ENCODE measurements around the gene PAN3. TPM values are rescaled to one million over a fixed set of nuclear protein-coding genes. Genes with fewer than 3 reads are reported as not detected.
A peak's percentile ranks its signal among the peaks of the same experiment; 100 is the strongest.

PAN3 gene
- total and polyA plus RNA-seq, 10 donors: 18.4 to 85.8 (median 70.1) TPM

DNA sequence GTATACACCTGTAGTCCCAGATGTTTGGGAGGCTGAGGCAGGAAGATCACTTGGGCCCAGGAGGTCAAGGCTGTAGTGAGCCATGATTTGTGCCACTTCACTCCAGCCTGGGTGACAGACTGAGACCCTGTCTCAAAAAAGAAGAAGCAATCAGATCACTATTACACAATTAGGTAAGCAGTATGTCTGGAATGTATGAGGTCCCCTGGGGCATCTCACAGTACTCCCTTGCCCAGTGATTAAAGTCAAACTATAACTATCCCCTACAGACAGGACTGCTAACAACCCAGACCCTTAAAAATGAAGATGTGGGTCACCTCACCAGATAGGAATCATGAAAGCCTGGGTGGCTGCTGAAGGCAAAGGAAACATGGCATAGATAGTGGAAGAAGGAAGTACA lies 9.4 kb upstream of the PAN3 start:
- H3K4me3 ChIP-seq: no peak overlapping the region
- no peaks in the 10 kb centered on the region for H3K4me1 ChIP-seq
- no peak for DNase-seq
- no peaks in the 10 kb centered on the region for H3K9me3 ChIP-seq
- no peaks in the 10 kb centered on the region for H3K36me3 ChIP-seq
- intact Hi-C loops (cut with DNase I; ENCODE audit: low total_unique reads): no loop called here
- no peaks in the 10 kb centered on the region for H3K27me3 ChIP-seq (replicated peaks in 1 of 7)
- H3K27ac ChIP-seq: no peak overlapping the region
- TF ChIP-seq POLR2A (IDR thresholded peaks at IDR 0.05) (no peak), POLR2AphosphoS5 (IDR thresholded peaks at IDR 0.05) (no peak)
- TF ChIP-seq, protein P1, sequence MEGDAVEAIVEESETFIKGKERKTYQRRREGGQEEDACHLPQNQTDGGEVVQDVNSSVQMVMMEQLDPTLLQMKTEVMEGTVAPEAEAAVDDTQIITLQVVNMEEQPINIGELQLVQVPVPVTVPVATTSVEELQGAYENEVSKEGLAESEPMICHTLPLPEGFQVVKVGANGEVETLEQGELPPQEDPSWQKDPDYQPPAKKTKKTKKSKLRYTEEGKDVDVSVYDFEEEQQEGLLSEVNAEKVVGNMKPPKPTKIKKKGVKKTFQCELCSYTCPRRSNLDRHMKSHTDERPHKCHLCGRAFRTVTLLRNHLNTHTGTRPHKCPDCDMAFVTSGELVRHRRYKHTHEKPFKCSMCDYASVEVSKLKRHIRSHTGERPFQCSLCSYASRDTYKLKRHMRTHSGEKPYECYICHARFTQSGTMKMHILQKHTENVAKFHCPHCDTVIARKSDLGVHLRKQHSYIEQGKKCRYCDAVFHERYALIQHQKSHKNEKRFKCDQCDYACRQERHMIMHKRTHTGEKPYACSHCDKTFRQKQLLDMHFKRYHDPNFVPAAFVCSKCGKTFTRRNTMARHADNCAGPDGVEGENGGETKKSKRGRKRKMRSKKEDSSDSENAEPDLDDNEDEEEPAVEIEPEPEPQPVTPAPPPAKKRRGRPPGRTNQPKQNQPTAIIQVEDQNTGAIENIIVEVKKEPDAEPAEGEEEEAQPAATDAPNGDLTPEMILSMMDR (IDR thresholded peaks at IDR 0.05 in 8 of 11, conservative IDR thresholded peaks at IDR 0.05 in 3 of 11): no peak

DNA sequence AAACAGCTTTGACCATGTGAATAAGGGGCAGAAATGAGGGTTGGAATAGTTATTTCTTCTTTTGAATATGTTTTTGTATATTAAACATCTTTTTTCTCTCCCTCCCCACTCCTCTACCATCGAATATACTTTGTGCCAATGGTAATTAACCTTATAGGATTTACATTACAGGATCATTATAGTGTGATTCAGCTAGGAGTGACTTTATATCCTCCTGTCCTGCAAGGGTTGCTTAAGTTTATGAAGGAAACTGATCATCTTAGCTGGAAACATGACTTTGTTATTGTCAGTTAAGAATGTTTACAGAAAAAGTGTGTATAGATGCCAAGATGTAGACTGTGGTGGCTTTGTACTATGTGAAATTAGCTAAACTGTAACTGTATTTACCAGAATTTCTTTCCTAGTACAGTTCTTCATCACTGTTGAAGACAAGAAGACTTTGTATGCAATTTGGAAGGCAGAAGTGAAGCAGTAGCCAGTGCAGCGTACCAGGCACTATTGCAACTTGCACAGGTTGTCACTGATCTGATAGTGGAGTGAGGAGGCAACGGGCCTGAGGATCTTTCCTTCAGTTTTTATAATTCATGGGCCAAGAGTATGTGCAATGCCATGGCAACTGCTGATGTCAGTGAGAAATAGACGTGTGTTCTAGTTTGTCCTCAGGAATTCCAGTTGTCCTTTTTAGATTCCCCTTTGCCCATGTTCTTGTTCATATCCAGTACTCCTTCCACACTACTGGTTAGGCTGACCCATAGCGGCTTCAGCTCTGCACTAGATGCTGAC lies 8.2 kb upstream of the PAN3 start:
- 71 to 89% (median 78%) methylated on average over 5 of the region's 5 CpGs for whole genome bisulfite sequencing, 5 donors

DNA sequence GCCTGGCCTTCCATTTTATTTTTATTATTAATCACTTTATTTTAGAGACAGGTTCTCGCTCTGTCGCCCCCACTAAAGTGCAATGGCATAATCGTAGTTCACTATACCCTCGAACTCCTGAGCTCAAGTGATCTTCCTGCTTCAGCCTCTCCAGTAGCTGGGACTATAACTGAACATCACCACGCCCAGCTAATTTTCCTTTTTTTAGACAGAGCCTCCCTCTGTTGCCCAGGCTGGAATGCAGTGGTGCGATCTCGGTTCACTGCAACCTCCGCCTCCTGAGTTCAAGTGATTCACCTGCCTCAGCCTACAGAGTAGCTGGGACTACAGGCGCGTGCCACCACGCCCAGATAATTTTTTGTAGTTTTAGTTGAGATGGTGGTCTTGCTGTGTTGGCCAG lies 6.7 kb upstream of the PAN3 start:
- TF ChIP-seq POLR2AphosphoS5 (IDR thresholded peaks at IDR 0.05) (no peak), POLR2A (IDR thresholded peaks at IDR 0.05) (no peak)
- TF ChIP-seq, protein P1 (IDR thresholded peaks at IDR 0.05 in 8 of 11, conservative IDR thresholded peaks at IDR 0.05 in 3 of 11): no peak
- no peak for DNase-seq

More for the DNA sequence above, 8.2 kb upstream of the PAN3 start:
- TF ChIP-seq, protein P1 (IDR thresholded peaks at IDR 0.05 in 8 of 11, conservative IDR thresholded peaks at IDR 0.05 in 3 of 11): no peak
- TF ChIP-seq POLR2A (IDR thresholded peaks at IDR 0.05) (no peak), POLR2AphosphoS5 (IDR thresholded peaks at IDR 0.05) (no peak)
- no peak overlapping the region for H3K27ac ChIP-seq
- no peaks in the 10 kb centered on the region for H3K4me1 ChIP-seq
- H3K4me3 ChIP-seq: no peak overlapping the region
- no peak for DNase-seq
- H3K9me3 ChIP-seq: no peaks in the 10 kb centered on the region
- no peaks in the 10 kb centered on the region for H3K27me3 ChIP-seq (replicated peaks in 1 of 7)
- intact Hi-C loops (cut with DNase I; ENCODE audit: low total_unique reads): no loop called here
- H3K36me3 ChIP-seq: no peaks in the 10 kb centered on the region

DNA sequence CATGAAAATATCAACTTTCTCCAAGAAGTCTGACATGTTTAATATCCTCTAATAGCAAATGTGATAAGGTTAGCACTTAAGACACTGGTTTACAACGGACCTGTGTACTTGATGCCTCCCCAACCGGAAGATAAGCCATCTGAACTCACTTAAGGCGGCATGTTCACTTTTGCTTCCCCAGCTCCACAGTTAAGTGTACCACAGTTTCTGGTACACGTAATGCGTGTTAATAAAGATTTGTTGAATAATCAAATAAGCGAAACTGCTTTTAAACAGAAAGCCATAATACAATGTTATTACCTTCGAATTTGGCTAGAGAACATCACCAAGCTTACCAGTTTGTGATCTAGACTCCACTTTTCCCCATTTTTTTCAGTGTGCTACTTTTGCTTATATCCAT lies 1.4 kb upstream of the PAN3 start:
- TF ChIP-seq, protein P1 (IDR thresholded peaks at IDR 0.05 in 8 of 11, conservative IDR thresholded peaks at IDR 0.05 in 3 of 11): no peak
- TF ChIP-seq POLR2AphosphoS5 (IDR thresholded peaks at IDR 0.05): no peak
- TF ChIP-seq POLR2A (IDR thresholded peaks at IDR 0.05): no peak
- peak overlapping the region in 6 of 8 donors; percentile 99 to 100 (median 99) for H3K27ac ChIP-seq
- no peaks in the 10 kb centered on the region for H3K27me3 ChIP-seq (replicated peaks in 1 of 7)
- no peaks in the 10 kb centered on the region for H3K36me3 ChIP-seq
- DNase-seq: no peak
- H3K9me3 ChIP-seq: no peaks in the 10 kb centered on the region
- H3K4me3 ChIP-seq: peak overlapping the region in 7 of 8 donors; percentile 69 to 99 (median 97)
- H3K4me1 ChIP-seq: peaks cover 19 to 46% (median 39%) of the 10 kb centered on the region in 6 donors
- 16 to 38% (median 26%) methylated on average over 7 of the region's 7 CpGs for WGBS, 5 donors
- intact Hi-C loops (cut with DNase I; ENCODE audit: low total_unique reads): no loop called here

More for the DNA sequence above, 6.7 kb upstream of the PAN3 start:
- H3K27ac ChIP-seq: no peak overlapping the region
- H3K4me3 ChIP-seq: no peak overlapping the region
- peaks cover 0 to 10% (median 5%) of the 10 kb centered on the region in 6 donors for H3K4me1 ChIP-seq
- no peaks in the 10 kb centered on the region for H3K36me3 ChIP-seq
- WGBS, 5 donors: 92 to 95% (median 94%) methylated on average over 11 of the region's 11 CpGs
- intact Hi-C loops (cut with DNase I; ENCODE audit: low total_unique reads): no loop called here
- no peaks in the 10 kb centered on the region for H3K9me3 ChIP-seq
- no peaks in the 10 kb centered on the region for H3K27me3 ChIP-seq (replicated peaks in 1 of 7)
